Stimulated activated CD4-positive, alpha-beta T cell treated with anti-CD3 and anti-CD28 coated beads, TNF-alpha, amount 100 ng/mL, for 48 hours (primary cell): ENCODE data around the gene OR10A2.
"Not testable (repeated sequence)": the region's sequence is repeated elsewhere in the genome, so short reads cannot be mapped to it uniquely, and the experiment has no call there.

Source experiments
- DNase-seq, 3 donors: peaks; one replicate each; pipeline ENCODE4 v3.0.0-alpha.2; 2020; ENCODE audit warnings: low read depth in 3 of 3

The OR10A2 gene

DNA sequence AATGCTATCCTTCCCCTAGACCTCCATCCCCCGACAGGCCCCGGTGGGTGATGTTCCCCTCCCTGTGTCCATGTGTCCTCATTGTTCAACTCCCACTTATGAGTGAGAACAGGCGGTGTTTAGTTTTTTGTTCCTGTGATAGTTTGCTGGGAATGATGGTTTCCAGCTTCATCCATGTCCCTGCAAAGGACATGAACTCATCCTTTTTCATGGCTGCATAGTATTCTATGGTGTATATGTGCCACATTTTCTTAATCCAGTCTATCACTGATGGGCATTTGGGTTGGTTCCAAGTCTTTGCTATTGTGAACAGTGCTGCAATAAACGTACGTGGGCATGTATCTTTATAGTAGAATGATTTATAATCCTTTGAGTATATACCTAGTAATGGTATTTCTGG, 24.9 kb downstream of the OR10A2 start:
- DNase-seq: not testable (repeated sequence)

DNA sequence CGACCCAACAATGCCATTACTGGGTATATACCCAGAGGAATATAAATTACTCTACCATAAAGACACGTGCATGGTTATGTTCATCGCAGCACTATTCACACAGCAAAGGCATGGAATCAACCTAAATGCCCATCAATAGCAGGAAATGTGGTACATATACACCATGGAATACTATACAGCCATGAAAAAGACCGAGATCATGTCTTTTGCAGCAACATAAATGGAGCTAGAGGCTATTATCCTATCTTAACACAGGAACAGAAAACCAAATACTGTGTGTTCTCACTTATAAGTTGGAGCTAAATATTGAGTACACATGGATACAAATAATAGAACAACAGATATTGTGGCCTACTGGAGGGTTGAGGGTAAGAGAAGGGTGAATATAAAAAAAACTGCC, 26.0 kb downstream of the OR10A2 start:
- DNase-seq: no peak

DNA sequence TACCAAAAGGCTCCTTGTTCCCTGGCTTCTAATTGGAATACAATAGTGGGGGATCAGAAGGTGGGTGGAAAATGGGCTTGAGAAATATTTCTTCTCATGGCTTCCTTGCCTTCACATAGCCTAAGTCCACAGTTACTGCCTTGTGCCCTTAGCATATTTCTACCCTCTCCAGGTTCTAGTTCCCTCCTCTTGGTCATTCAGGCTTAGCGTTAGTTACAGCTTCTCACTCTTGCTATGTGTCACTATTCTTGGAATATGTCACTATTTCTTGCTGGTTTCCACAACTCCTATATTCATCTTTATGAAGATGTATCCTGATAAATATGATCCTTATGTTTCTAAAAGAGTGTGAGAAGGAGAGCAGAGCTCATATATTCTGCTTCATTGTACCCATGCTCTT, 27.0 kb downstream of the OR10A2 start:
- DNase-seq: no peak

DNA sequence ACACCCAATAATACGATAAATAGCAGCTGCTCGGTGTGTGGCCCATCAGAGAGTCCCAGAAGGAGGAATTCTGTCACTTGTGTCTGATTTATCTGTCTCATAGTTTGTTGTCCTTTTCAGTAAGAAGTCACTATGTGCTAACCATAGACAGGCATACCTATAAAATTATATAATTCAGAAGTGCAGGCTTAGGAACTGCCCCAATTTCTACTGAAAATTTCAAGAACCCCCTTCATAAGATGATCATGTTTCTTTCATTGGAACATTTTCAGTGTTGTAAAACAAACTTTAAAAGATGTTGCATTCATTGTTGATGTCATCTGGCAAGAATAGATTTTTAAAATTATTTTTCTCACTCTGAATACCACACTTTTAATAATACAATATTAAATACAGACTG, 29.5 kb downstream of the OR10A2 start, which contains the start of gene OR2D2:
TSS of gene OR2D2 (minus strand) at position 101 of the 400 bp plus-strand sequence. CDS start at position 101, 0 bp downstream.
- no peak for DNase-seq

DNA sequence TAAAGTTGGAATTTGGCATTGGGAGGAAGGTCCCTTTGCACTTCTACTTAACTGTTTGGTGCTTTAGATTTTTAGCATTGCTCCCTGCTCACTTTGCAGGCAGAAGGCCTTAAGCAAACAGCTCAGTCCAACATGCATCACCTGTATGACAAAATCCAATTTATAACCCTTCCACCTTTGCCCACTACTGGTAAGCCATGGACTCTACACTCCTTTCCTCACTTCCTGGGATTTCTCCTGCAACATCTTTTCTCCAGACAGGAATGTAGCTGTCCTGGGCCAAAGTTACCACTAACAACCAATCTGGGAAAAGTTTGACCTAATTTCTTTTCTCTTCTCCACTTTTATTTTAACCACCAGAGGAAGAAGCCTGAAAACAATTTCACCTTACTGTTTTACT, 31.2 kb downstream of the OR10A2 start:
- no peak for DNase-seq

- DNase-seq: no peak
Measured at GRCh38 chr11:6895010-6895409, 32.2 kb downstream of the OR10A2 start.

- no peak for DNase-seq
Measured at GRCh38 chr11:6898911-6899310, 36.1 kb downstream of the OR10A2 start.

DNA sequence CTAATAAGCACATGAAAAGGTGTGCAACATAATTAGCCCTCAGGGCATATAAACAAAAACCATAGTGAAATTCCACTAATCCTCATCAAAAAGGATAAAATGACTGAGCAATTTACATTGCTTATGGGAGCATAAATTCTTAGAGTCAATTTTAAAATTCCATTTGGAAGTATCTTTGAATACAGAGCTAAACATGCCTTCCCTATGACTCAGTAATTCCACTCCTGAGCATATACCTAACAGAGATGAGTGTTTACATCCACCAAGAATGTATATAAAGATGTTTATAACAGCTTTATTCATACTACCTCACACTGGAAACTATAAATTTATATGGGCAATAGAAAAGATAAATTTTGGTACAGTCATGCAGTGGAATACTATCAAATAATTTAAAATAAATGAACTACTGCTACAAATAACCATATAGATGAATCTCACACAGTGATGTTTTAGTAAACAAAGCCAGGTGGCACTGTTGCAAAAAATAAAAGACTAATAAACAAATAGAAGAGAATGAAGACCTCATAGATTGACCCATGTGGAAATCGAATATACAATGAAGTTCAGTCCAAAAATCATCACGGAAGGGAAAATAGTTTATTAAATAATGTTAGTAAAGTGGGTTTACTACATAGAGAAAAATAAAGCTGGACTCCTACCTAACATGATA, 37.6 kb downstream of the OR10A2 start:
- no peak for DNase-seq

DNA sequence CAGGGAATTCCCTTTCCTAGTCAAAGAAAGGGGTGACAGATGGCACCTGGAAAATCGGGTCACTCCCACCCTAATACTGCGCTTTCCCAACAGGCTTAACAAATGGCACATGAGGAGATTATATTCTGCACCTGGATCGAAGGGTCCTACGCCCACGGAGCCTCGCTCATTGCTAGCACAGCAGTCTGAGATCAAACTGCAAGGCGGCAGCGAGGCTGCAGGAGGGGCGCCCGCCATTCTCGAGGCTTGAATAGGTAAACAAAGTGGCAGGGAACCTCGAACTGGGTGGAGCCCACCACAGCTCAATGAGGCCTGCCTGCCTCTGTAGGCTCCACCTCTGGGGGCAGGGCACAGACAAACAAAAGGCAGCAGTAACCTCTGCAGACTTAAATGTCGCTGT, 41.9 kb downstream of the OR10A2 start:
- DNase-seq: not testable (repeated sequence)

- no peak for DNase-seq
Measured at GRCh38 chr11:6911378-6911777, 48.5 kb downstream of the OR10A2 start.

- DNase-seq: no peak
Measured at GRCh38 chr11:6911948-6912347, 49.1 kb downstream of the OR10A2 start.

GRCh38 chr11:6919698-6920097, 56.8 kb downstream of the OR10A2 start:
- DNase-seq: no peak

DNA sequence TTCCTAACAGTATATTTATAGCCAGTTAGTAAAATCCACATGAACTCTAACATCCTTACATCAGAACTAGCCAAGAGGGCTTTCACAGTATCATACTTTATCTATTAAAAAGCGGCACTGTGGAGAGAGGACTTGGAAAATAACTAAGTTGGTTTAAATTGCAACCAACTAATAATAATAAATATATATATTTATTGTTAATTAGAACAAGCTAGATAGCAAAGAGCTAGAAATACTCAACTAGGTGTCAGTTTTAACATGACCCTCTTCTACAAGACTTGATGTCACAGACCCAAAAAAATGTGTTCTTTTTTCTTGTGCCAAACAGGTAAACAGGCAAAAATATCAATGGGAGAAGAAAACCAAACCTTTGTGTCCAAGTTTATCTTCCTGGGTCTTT, 57.8 kb downstream of the OR10A2 start, which contains the start of gene OR2D3:
TSS of gene OR2D3 (plus strand) at position 301 of the 400 bp plus-strand sequence. CDS start at position 301, 0 bp downstream.
- no peak for DNase-seq
